Large intestine (tissue), 3 donors: Measurements from ENCODE around the gene MARVELD1. TPM values are rescaled to one million over a fixed set of nuclear protein-coding genes. Genes with fewer than 3 reads are reported as not detected.
A peak's percentile ranks its signal among the peaks of the same experiment; 100 is the strongest.

Experiments used
- DNase-seq, 2 donors: peaks; one replicate each; pipeline versions ENCODE4 v3.0.0 to v3.0.0-alpha.2; 2013
- H3K27ac ChIP-seq: one replicate; pipeline ENCODE4 v1.5.1; 2013; ENCODE audit warnings: low read length
- H3K27me3 ChIP-seq: 2 replicates; pipeline ENCODE4 v1.6.1; 2013; ENCODE audit warnings: low read length; ENCODE audit not compliant: control insufficient read depth, insufficient read depth
- H3K36me3 ChIP-seq: 2 replicates; pipeline ENCODE4 v1.6.1; 2013; ENCODE audit warnings: low read length; ENCODE audit not compliant: control insufficient read depth, insufficient read depth
- H3K4me1 ChIP-seq: one replicate; pipeline ENCODE4 v1.6.1; 2013; ENCODE audit warnings: low read length; ENCODE audit not compliant: control insufficient read depth, insufficient read depth
- H3K4me3 ChIP-seq: one replicate; pipeline ENCODE4 v1.5.1; 2013; ENCODE audit warnings: low read length
- H3K9me3 ChIP-seq: one replicate; pipeline ENCODE4 v1.6.1; 2013; ENCODE audit warnings: mild to moderate bottlenecking, low read depth, low read length, moderate library complexity; ENCODE audit not compliant: control insufficient read depth
- WGBS: methylation state at CpG from one replicate; pipeline ENCODE4 v1.1.5; 2013; ENCODE audit warnings: low lambda C conversion rate; ENCODE audit not compliant: insufficient coverage; 5-methylcytosine and 5-hydroxymethylcytosine counted together
- polyA plus RNA-seq: library from polyadenylated mRNA; unstranded; fragments of 120-200 nt; gene quantifications from one replicate; pipeline ENCODE4 v1.2.1, GENCODE V29; 2013

The MARVELD1 gene
- polyA plus RNA-seq, 1 donor: 32.9 TPM

GRCh38 chr10:97708976-97709946 is 4.3 kb upstream of the MARVELD1 start:
- H3K27ac ChIP-seq: peak overlapping the region; percentile 27
- DNase-seq: peak; percentile 53 to 63
- no peaks in the 10 kb centered on the region for H3K9me3 ChIP-seq
- no peaks in the 10 kb centered on the region for H3K27me3 ChIP-seq
- WGBS: 3% methylated on average over 5 of the region's 18 CpGs
- H3K4me3 ChIP-seq: no peak overlapping the region
- no peaks in the 10 kb centered on the region for H3K36me3 ChIP-seq
- H3K4me1 ChIP-seq: peaks cover 13% of the 10 kb centered on the region

GRCh38 chr10:97711640-97712572 is 1.6 kb upstream of the MARVELD1 start:
- Histone ChIP-seq H3K27me3 (no peaks in the 10 kb centered on the region), H3K9me3 (no peaks in the 10 kb centered on the region), H3K4me1 (peaks cover 24% of the 10 kb centered on the region), H3K4me3 (no peak overlapping the region), H3K36me3 (peaks cover 6% of the 10 kb centered on the region), H3K27ac (no peak overlapping the region)
- DNase-seq: no peak
- no CpG with 5 or more reads among the region's 9 CpGs for WGBS

- H3K9me3 ChIP-seq: no peaks in the 10 kb centered on the region
- peak; percentile 71 to 93 for DNase-seq
- H3K27ac ChIP-seq: peak overlapping the region; percentile 82
- peaks cover 20% of the 10 kb centered on the region for H3K36me3 ChIP-seq
- H3K4me1 ChIP-seq: peaks cover 34% of the 10 kb centered on the region
- H3K27me3 ChIP-seq: no peaks in the 10 kb centered on the region
- no CpG with 5 or more reads among the region's 69 CpGs for WGBS
- H3K4me3 ChIP-seq: peak overlapping the region; percentile 72
These were observed 383 bp downstream of the MARVELD1 start for GRCh38 chr10:97713826-97714400.

- WGBS: no CpG with 5 or more reads among the region's 74 CpGs
- Histone ChIP-seq H3K27me3 (no peaks in the 10 kb centered on the region), H3K4me1 (peaks cover 36% of the 10 kb centered on the region)
These were observed 1.1 kb downstream of the MARVELD1 start for GRCh38 chr10:97714401-97715258.

GRCh38 chr10:97715259-97715874 is 1.8 kb downstream of the MARVELD1 start:
- Histone ChIP-seq H3K4me1 (peaks cover 38% of the 10 kb centered on the region), H3K36me3 (peaks cover 20% of the 10 kb centered on the region), H3K27ac (peak overlapping the region; percentile 82), H3K27me3 (no peaks in the 10 kb centered on the region), H3K4me3 (peak overlapping the region; percentile 72), H3K9me3 (no peaks in the 10 kb centered on the region)
- no CpG with 5 or more reads among the region's 8 CpGs for WGBS
- no peak for DNase-seq

More at GRCh38 chr10:97714401-97715258, 1.1 kb downstream of the MARVELD1 start:
- H3K36me3 ChIP-seq: peaks cover 20% of the 10 kb centered on the region
- H3K4me3 ChIP-seq: peak overlapping the region; percentile 72
- DNase-seq: peak in 1 of 2 donors; percentile 77
- peak overlapping the region; percentile 82 for H3K27ac ChIP-seq
- H3K9me3 ChIP-seq: no peaks in the 10 kb centered on the region

- no peak for DNase-seq
- Histone ChIP-seq H3K27ac (peak overlapping the region; percentile 91), H3K36me3 (peaks cover 20% of the 10 kb centered on the region), H3K27me3 (no peaks in the 10 kb centered on the region), H3K4me3 (no peak overlapping the region), H3K4me1 (peaks cover 48% of the 10 kb centered on the region), H3K9me3 (no peaks in the 10 kb centered on the region)
- no CpG with 5 or more reads among the region's 7 CpGs for WGBS
These were observed 4.1 kb downstream of the MARVELD1 start for GRCh38 chr10:97717627-97718026.

GRCh38 chr10:97718178-97718577 is 4.6 kb downstream of the MARVELD1 start:
- Histone ChIP-seq H3K27me3 (no peaks in the 10 kb centered on the region), H3K4me3 (no peak overlapping the region), H3K36me3 (peaks cover 20% of the 10 kb centered on the region), H3K4me1 (peaks cover 44% of the 10 kb centered on the region), H3K27ac (peak overlapping the region; percentile 91), H3K9me3 (no peaks in the 10 kb centered on the region)
- no peak for DNase-seq
- no CpG with 5 or more reads among the region's 6 CpGs for WGBS

- WGBS: 0% methylated on average over 1 of the region's 8 CpGs
- no peaks in the 10 kb centered on the region for H3K9me3 ChIP-seq
- peak; percentile 92 to 99 for DNase-seq
- peaks cover 43% of the 10 kb centered on the region for H3K4me1 ChIP-seq
- H3K4me3 ChIP-seq: no peak overlapping the region
- H3K27me3 ChIP-seq: no peaks in the 10 kb centered on the region
- peaks cover 20% of the 10 kb centered on the region for H3K36me3 ChIP-seq
- peak overlapping the region; percentile 91 for H3K27ac ChIP-seq
These were observed 5.2 kb downstream of the MARVELD1 start for GRCh38 chr10:97718659-97719142.

GRCh38 chr10:97719602-97720001 is 6.1 kb downstream of the MARVELD1 start:
- 83% methylated on average over 1 of the region's 2 CpGs for WGBS

More at GRCh38 chr10:97719602-97720001, 6.1 kb downstream of the MARVELD1 start:
- Histone ChIP-seq H3K27ac (peak overlapping the region; percentile 91), H3K4me1 (peaks cover 43% of the 10 kb centered on the region), H3K4me3 (no peak overlapping the region), H3K27me3 (no peaks in the 10 kb centered on the region), H3K9me3 (no peaks in the 10 kb centered on the region), H3K36me3 (peaks cover 20% of the 10 kb centered on the region)
- no peak for DNase-seq
